Mesendoderm (in vitro differentiated cells): ENCODE data around the gene NAA38.

ENCODE experiments used
- DNase-seq: peaks from one replicate; pipeline ENCODE4 v3.0.0; 2013
- H2AK5ac ChIP-seq: 2 replicates; pipeline ENCODE4 v1.6.1; 2013; ENCODE audit warnings: low read length, inconsistent platforms
- H2BK120ac ChIP-seq: 2 replicates; pipeline ENCODE4 v1.6.1; 2013; ENCODE audit warnings: low read depth, mild to moderate bottlenecking, low read length, moderate library complexity, mixed read lengths
- H2BK15ac ChIP-seq: replicated peaks from 2 replicates; pipeline ENCODE4 v1.6.1; 2013; ENCODE audit warnings: low read depth, mild to moderate bottlenecking, moderate library complexity
- H2BK5ac ChIP-seq: 2 replicates; pipeline ENCODE4 v1.6.1; 2013; ENCODE audit warnings: low read length, inconsistent platforms
- H3K18ac ChIP-seq: 2 replicates; pipeline ENCODE4 v1.6.1; 2013; ENCODE audit warnings: mild to moderate bottlenecking, low read length, mixed read lengths
- H3K23ac ChIP-seq: one replicate; pipeline ENCODE4 v1.6.1; 2013; ENCODE audit warnings: low read length
- H3K27ac ChIP-seq: 2 replicates; pipeline ENCODE4 v1.5.1; 2013; ENCODE audit warnings: low read depth, mild to moderate bottlenecking, inconsistent platforms, low read length, moderate library complexity
- H3K27me3 ChIP-seq: 2 replicates; pipeline ENCODE4 v1.6.1; 2013; ENCODE audit warnings: low read length, control low read depth, mild to moderate bottlenecking, inconsistent platforms; ENCODE audit not compliant: insufficient read depth, poor library complexity
- H3K36me3 ChIP-seq: 2 replicates; pipeline ENCODE4 v1.6.1; 2013; ENCODE audit warnings: low read length, inconsistent platforms; ENCODE audit not compliant: control insufficient read depth, insufficient read depth
- H3K4ac ChIP-seq: one replicate; pipeline ENCODE4 v1.6.1; 2013; ENCODE audit warnings: low read depth, mild to moderate bottlenecking, low read length, moderate library complexity
- H3K4me1 ChIP-seq: 2 replicates; pipeline ENCODE4 v1.6.1; 2013; ENCODE audit warnings: low read depth, low read length, inconsistent platforms; ENCODE audit not compliant: control insufficient read depth
- H3K4me2 ChIP-seq: 2 replicates; pipeline ENCODE4 v1.6.1; 2013; ENCODE audit warnings: low read length
- H3K4me3 ChIP-seq: 2 replicates; pipeline ENCODE4 v1.5.1; 2013; ENCODE audit warnings: mild to moderate bottlenecking, low read length
- H3K56ac ChIP-seq: one replicate; pipeline ENCODE4 v1.6.1; 2013; ENCODE audit warnings: low read length
- H3K79me1 ChIP-seq: 2 replicates; pipeline ENCODE4 v1.6.1; 2013; ENCODE audit warnings: low read length, inconsistent platforms
- H3K79me2 ChIP-seq: 2 replicates; pipeline ENCODE4 v1.6.1; 2013; ENCODE audit warnings: mild to moderate bottlenecking, low read length; ENCODE audit not compliant: control insufficient read depth, insufficient read depth
- H3K9ac ChIP-seq: 2 replicates; pipeline ENCODE4 v1.6.1; 2013; ENCODE audit warnings: low read length, inconsistent platforms
- H4K5ac ChIP-seq: one replicate; pipeline ENCODE4 v1.6.1; 2013; ENCODE audit warnings: low read length
- H4K8ac ChIP-seq: one replicate; pipeline ENCODE4 v1.6.1; 2013; ENCODE audit warnings: low read depth, mild to moderate bottlenecking, control low read depth, low read length, moderate library complexity
- WGBS: extraction: QIAGEN DNeasy Blood & Tissue Kit; methylation state at CpG from one replicate; pipeline ENCODE4 v1.1.7; 2013; ENCODE audit warnings: low lambda C conversion rate, missing lambda C conversion rate; ENCODE audit not compliant: insufficient coverage; ENCODE audit errors: extremely low coverage; 5-methylcytosine and 5-hydroxymethylcytosine counted together

Gene NAA38

DNA sequence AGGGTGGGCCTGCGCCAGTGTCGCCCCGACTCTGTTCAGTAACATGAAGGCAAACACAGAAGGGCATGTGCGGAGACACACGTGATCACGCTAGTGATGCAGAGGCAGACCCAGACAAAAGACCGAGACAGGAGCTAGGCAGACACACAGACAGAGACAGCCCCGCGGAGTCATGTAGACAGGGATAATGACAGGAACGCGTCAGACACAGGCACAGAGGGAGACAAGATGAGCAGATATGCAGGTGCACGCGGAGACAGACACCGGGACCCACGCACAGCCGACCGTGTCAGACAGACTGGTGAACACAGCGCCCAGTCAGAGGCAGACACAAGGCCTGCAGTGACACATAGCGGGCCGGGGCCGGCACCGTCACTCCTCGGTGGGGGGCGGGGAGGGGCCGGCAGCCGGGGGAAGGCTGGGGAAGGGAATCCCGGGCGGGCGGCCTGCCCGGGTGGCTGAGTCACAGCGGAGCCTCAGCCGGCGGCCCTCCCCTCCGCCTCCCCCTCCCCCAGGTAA is 15.9 kb downstream of the NAA38 start:
- DNase-seq, result peak; percentile 83
- Histone ChIP-seq H3K27me3 (no peaks in the 10 kb centered on the region), H3K4me2 (peak overlapping the region; percentile 87), H3K4me1 (peaks cover 8% of the 10 kb centered on the region), H3K79me1 (no peaks in the 10 kb centered on the region), H2BK120ac (no peak overlapping the region), H3K27ac (peak overlapping the region; percentile 95), H4K5ac (no peak overlapping the region), H3K4ac (no peak overlapping the region), H3K56ac (peak overlapping the region; percentile 96), H2AK5ac (no peak overlapping the region), H4K8ac (no peak overlapping the region), H3K4me3 (peak overlapping the region; percentile 91), H2BK5ac (peak overlapping the region; percentile 67), H3K36me3 (no peaks in the 10 kb centered on the region), H3K18ac (peak overlapping the region; percentile 88), H3K79me2 (no peaks in the 10 kb centered on the region), H3K23ac (no peak overlapping the region), H2BK15ac (no peak overlapping the region), H3K9ac (peak overlapping the region; percentile 97)
- no CpG with 5 or more reads among the region's 34 CpGs for WGBS

DNA sequence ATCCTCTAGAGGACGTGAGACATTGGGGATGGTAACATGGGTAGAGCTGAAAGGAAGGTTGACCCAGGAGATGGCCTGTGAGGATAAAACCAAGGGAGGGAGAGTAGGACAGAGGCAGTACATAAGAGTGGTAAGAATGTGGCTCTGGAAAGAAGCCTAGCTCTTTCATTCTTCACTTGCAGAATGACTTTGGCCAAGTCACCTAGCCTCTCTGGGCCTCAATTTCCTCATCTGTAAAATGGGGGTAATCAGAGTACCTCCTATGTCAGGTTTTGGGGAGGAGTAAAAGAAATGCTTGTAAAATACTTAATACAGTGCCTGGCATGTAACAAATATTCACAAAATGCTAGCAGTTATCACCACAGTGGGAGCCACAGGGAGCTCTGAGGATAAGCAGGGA is 16.5 kb downstream of the NAA38 start:
- Histone ChIP-seq H4K8ac (no peak overlapping the region), H4K5ac (no peak overlapping the region), H3K56ac (peak overlapping the region; percentile 96), H3K79me2 (no peaks in the 10 kb centered on the region), H3K79me1 (no peaks in the 10 kb centered on the region), H2BK5ac (no peak overlapping the region), H3K36me3 (no peaks in the 10 kb centered on the region), H3K4ac (no peak overlapping the region), H2BK120ac (no peak overlapping the region), H3K18ac (no peak overlapping the region), H2BK15ac (no peak overlapping the region), H3K27ac (no peak overlapping the region), H2AK5ac (no peak overlapping the region), H3K27me3 (no peaks in the 10 kb centered on the region), H3K4me3 (no peak overlapping the region), H3K23ac (no peak overlapping the region), H3K9ac (peak overlapping the region; percentile 97), H3K4me1 (peaks cover 8% of the 10 kb centered on the region), H3K4me2 (no peak overlapping the region)
- no CpG with 5 or more reads among the region's 1 CpG for WGBS
- no peak for DNase-seq

DNA sequence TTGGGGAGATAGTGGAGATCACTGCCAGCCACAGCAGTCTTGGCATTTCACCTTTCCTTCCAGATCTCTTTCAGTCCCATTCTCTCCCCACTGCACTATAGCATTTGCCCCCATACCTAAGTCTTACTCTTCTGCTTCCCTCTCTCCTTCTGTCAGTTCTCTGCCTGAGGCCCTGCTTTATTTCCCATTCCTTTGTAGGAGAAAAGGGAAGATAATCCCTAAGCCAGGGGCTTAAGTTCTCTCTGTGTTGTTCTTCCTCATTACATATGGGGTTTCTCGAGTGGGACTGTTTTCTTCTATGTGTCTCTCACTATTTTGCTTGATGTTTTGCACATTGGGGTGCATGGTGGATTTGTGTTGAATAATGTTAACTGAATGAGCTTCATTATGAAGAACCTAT is 16.9 kb downstream of the NAA38 start:
- no peak overlapping the region for H2BK15ac ChIP-seq
- DNase-seq, result no peak
- no CpG with 5 or more reads among the region's 1 CpG for WGBS
- H3K18ac ChIP-seq, result no peak overlapping the region
- H4K5ac ChIP-seq, result no peak overlapping the region
- no peaks in the 10 kb centered on the region for H3K36me3 ChIP-seq
- H3K4me2 ChIP-seq, result no peak overlapping the region
- H3K9ac ChIP-seq, result no peak overlapping the region
- no peak overlapping the region for H2BK120ac ChIP-seq
- no peaks in the 10 kb centered on the region for H3K79me1 ChIP-seq
- H3K79me2 ChIP-seq, result no peaks in the 10 kb centered on the region
- no peaks in the 10 kb centered on the region for H3K27me3 ChIP-seq
- no peak overlapping the region for H2BK5ac ChIP-seq
- peak overlapping the region; percentile 46 for H3K56ac ChIP-seq
- no peak overlapping the region for H4K8ac ChIP-seq
- H3K23ac ChIP-seq, result no peak overlapping the region
- H3K4me3 ChIP-seq, result no peak overlapping the region
- H2AK5ac ChIP-seq, result no peak overlapping the region
- H3K4ac ChIP-seq, result no peak overlapping the region
- H3K4me1 ChIP-seq, result peaks cover 8% of the 10 kb centered on the region
- H3K27ac ChIP-seq, result no peak overlapping the region

DNA sequence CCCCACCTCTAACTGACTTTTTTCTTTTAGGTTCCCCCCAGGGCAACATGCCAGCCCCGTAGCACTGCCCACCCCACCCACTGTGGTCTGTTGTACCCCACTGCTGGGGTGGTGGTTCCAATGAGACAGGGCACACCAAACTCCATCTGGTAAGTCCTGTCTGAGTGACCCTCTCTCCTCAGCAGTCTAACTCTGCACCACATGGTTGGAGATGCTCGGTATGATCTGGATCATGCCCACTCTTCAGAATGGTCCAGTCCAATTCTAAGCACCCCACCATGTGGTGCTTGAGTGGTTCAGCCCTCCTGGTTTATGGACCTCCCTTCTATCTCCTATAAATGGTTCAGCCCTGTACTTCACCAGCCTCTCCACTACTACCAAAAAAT is 17.5 kb downstream of the NAA38 start:
- Histone ChIP-seq H2BK15ac (no peak overlapping the region), H3K27me3 (no peaks in the 10 kb centered on the region), H2AK5ac (no peak overlapping the region), H4K5ac (no peak overlapping the region), H3K79me2 (no peaks in the 10 kb centered on the region), H4K8ac (no peak overlapping the region), H3K79me1 (no peaks in the 10 kb centered on the region), H3K4me1 (peaks cover 8% of the 10 kb centered on the region), H3K9ac (no peak overlapping the region), H2BK5ac (no peak overlapping the region), H3K4me2 (no peak overlapping the region), H3K36me3 (no peaks in the 10 kb centered on the region), H3K4ac (no peak overlapping the region), H3K23ac (no peak overlapping the region), H3K27ac (no peak overlapping the region), H3K56ac (no peak overlapping the region), H3K4me3 (no peak overlapping the region), H2BK120ac (no peak overlapping the region), H3K18ac (no peak overlapping the region)
- no peak for DNase-seq
- no CpG with 5 or more reads among the region's 2 CpGs for WGBS

DNA sequence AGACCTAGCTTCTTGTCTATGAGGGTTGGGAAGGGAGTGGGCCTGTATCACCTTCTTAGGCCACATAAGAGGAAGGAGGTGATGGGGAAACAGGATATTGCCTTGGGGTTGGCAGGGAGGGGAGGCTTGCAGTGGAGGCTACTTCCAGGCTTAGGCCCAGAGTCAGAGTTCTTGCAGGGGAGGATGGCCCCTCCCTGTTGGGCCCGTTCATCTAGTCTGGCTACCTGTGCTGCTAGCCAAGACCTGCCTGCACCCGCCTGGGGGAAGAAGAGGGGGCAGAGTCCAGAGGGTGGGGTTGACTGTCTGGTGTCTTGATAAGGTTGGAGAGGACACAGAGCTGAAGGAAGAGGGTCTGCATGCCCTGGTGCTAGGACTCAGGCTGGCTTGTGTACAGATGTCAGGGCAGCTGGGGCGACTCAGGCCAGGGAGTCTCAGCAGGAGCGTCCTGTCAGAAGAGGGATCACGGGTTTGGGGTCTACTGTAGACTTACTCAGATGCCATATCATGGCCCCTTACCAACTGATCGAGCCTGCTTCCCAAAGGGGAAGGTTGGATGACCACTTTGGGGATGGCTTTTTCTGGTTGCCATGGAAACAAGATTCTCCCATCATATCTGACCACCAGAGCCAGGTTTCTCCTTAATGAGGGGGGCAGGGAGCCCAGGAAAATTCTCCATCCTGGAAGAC is 18.0 kb downstream of the NAA38 start:
- H3K4me3 ChIP-seq, result no peak overlapping the region
- H3K36me3 ChIP-seq, result no peaks in the 10 kb centered on the region
- no peak overlapping the region for H4K8ac ChIP-seq
- peaks cover 8% of the 10 kb centered on the region for H3K4me1 ChIP-seq
- no peak overlapping the region for H3K4ac ChIP-seq
- H3K27me3 ChIP-seq, result no peaks in the 10 kb centered on the region
- H3K79me2 ChIP-seq, result no peaks in the 10 kb centered on the region
- no peak overlapping the region for H3K23ac ChIP-seq
- no peak overlapping the region for H4K5ac ChIP-seq
- H3K56ac ChIP-seq, result peak overlapping the region; percentile 79
- no peak overlapping the region for H3K18ac ChIP-seq
- no peak overlapping the region for H3K9ac ChIP-seq
- H2AK5ac ChIP-seq, result no peak overlapping the region
- H3K4me2 ChIP-seq, result no peak overlapping the region
- H2BK120ac ChIP-seq, result no peak overlapping the region
- no peak overlapping the region for H2BK15ac ChIP-seq
- H3K79me1 ChIP-seq, result no peaks in the 10 kb centered on the region
- WGBS, result no CpG with 5 or more reads among the region's 6 CpGs
- no peak overlapping the region for H3K27ac ChIP-seq
- no peak for DNase-seq
- no peak overlapping the region for H2BK5ac ChIP-seq
